Left lung (tissue), 10 donors: ENCODE data around the gene GAL. TPM values are rescaled to one million over a fixed set of nuclear protein-coding genes. Genes with fewer than 3 reads are reported as not detected.

ENCODE experiments used
- ATAC-seq: fragments of 200-7000 bp; cut with Tn5 transposase; one replicate; pipeline ENCODE4 v1.9.1; 2020; ENCODE audit warnings: moderate library complexity
- DNase-seq, 4 donors: peaks; one replicate each; pipeline ENCODE4 v3.0.0-alpha.2; 2013 to 2020
- H3K27ac ChIP-seq, 2 donors: fragments of 200-600 bp; sonication (generic) in 1 of 2; one replicate each; pipeline versions ENCODE4 v1.5.0 to v1.8.0; 2020 to 2021
- H3K27me3 ChIP-seq, 2 donors: fragments of 200-600 bp; sonication (generic) in 1 of 2; one replicate each; pipeline versions ENCODE4 v1.5.0 to v1.8.0; 2020 to 2021
- H3K36me3 ChIP-seq, 2 donors: fragments of 200-600 bp; sonication (generic) in 1 of 2; one replicate each; pipeline versions ENCODE4 v1.5.0 to v1.8.0; 2020 to 2021
- H3K4me1 ChIP-seq, 2 donors: fragments of 200-600 bp; one replicate each; pipeline ENCODE4 v1.8.0; 2021
- H3K4me3 ChIP-seq, 2 donors: fragments of 200-600 bp; sonication (generic) in 1 of 2; one replicate each; pipeline versions ENCODE4 v1.5.0 to v1.8.0; 2020 to 2021; ENCODE audit warnings: mild to moderate bottlenecking in 1 of 2
- H3K9me3 ChIP-seq, 2 donors: fragments of 200-600 bp; sonication (generic) in 1 of 2; one replicate each; pipeline versions ENCODE4 v1.5.0 to v1.8.0; 2020 to 2021
- CTCF ChIP-seq, 2 donors: fragments of 200-600 bp; sonication (generic) in 1 of 2; IDR thresholded peaks; one replicate each; pipeline versions ENCODE4 v1.5.0 to v1.8.0; 2021; ENCODE audit warnings: antibody characterized with exemption in 2 of 2
- intact Hi-C, 2 donors: fragments of 100-400 bp; cut with DNase I; formaldehyde crosslinking; loops; one replicate each; pipeline versions ENCODE4 v1.11.2 to v1.14.2; 2022
- polyA plus RNA-seq, 6 donors: library from polyadenylated mRNA; unstranded; fragments of 120-200 nt; gene quantifications; one replicate each; pipeline ENCODE4 v1.2.1, GENCODE V29; 2013; ENCODE audit not compliant: insufficient read length in 6 of 6
- total RNA-seq, 2 donors: library from RNA; stranded (reverse); fragmentation: NEBNext Ultra II Directional; extraction: Animal tissue kit (Norgen Biotek cat#: 25700); gene quantifications; one replicate each; pipeline ENCODE4 v1.2.1, GENCODE V29; 2021
- donor health status: DM: no; HTN: yes; CAD: no.
- donor health status: DM: no; HTN: no; CAD: no.

GAL gene
- total and polyA plus RNA-seq, 8 donors: 0.15 to 1.4 TPM; not detected in 6

GRCh38 chr11:68695531-68695930, 11.2 kb downstream of the GAL start:
- DNase-seq (no peak), ATAC-seq (no peak)
- H3K4me1 ChIP-seq: no peaks in the 10 kb centered on the region
- no peak overlapping the region for H3K4me3 ChIP-seq
- peaks cover 0 to 5% of the 10 kb centered on the region in 2 donors for H3K9me3 ChIP-seq
- H3K27me3 ChIP-seq: peaks cover 0 to 17% of the 10 kb centered on the region in 2 donors
- intact Hi-C loops: no loop called here
- TF ChIP-seq CTCF (IDR thresholded peaks at IDR 0.05): no peak
- no peak overlapping the region for H3K27ac ChIP-seq
- no peaks in the 10 kb centered on the region for H3K36me3 ChIP-seq

GRCh38 chr11:68698993-68699392, 14.6 kb downstream of the GAL start:
- ATAC-seq (no peak), DNase-seq (no peak)
- no peaks in the 10 kb centered on the region for H3K36me3 ChIP-seq
- peaks cover 0 to 4% of the 10 kb centered on the region in 2 donors for H3K27me3 ChIP-seq
- H3K27ac ChIP-seq: no peak overlapping the region
- intact Hi-C loops: no loop called here
- H3K4me3 ChIP-seq: no peak overlapping the region
- H3K9me3 ChIP-seq: peaks cover 0 to 5% of the 10 kb centered on the region in 2 donors
- TF ChIP-seq CTCF (IDR thresholded peaks at IDR 0.05): no peak
- H3K4me1 ChIP-seq: no peaks in the 10 kb centered on the region

GRCh38 chr11:68704887-68705286, 20.5 kb downstream of the GAL start:
- intact Hi-C loops: no loop called here
- ATAC-seq (no peak), DNase-seq (no peak)
- H3K4me1 ChIP-seq: no peaks in the 10 kb centered on the region
- H3K27ac ChIP-seq: no peak overlapping the region
- H3K4me3 ChIP-seq: no peak overlapping the region
- H3K9me3 ChIP-seq: no peaks in the 10 kb centered on the region
- H3K27me3 ChIP-seq: peaks cover 0 to 17% of the 10 kb centered on the region in 2 donors
- no peak for TF ChIP-seq CTCF (IDR thresholded peaks at IDR 0.05)
- no peaks in the 10 kb centered on the region for H3K36me3 ChIP-seq

GRCh38 chr11:68707527-68707926, 23.2 kb downstream of the GAL start:
- no peaks in the 10 kb centered on the region for H3K36me3 ChIP-seq
- TF ChIP-seq CTCF (IDR thresholded peaks at IDR 0.05): no peak
- no peak overlapping the region for H3K4me3 ChIP-seq
- intact Hi-C loops: no loop called here
- ATAC-seq (no peak), DNase-seq (no peak)
- no peak overlapping the region for H3K27ac ChIP-seq
- H3K9me3 ChIP-seq: no peaks in the 10 kb centered on the region
- H3K27me3 ChIP-seq: peaks cover 0 to 17% of the 10 kb centered on the region in 2 donors
- H3K4me1 ChIP-seq: no peaks in the 10 kb centered on the region

GRCh38 chr11:68709062-68709461, 24.7 kb downstream of the GAL start:
- intact Hi-C loops: no loop called here
- Histone ChIP-seq H3K9me3 (no peaks in the 10 kb centered on the region), H3K4me3 (no peak overlapping the region), H3K27ac (no peak overlapping the region), H3K4me1 (no peaks in the 10 kb centered on the region), H3K36me3 (no peaks in the 10 kb centered on the region), H3K27me3 (peaks cover 0 to 17% of the 10 kb centered on the region in 2 donors)
- TF ChIP-seq CTCF (IDR thresholded peaks at IDR 0.05): no peak
- DNase-seq (no peak), ATAC-seq (no peak)
